NCI-H187 (cell line): ENCODE results near the gene LARGE2.

Experiments
- DNase-seq, 2 experiments: peaks; one replicate each; lab custom pipeline; 2025; lab: John Stamatoyannopoulos, UW

LARGE2 gene

DNA sequence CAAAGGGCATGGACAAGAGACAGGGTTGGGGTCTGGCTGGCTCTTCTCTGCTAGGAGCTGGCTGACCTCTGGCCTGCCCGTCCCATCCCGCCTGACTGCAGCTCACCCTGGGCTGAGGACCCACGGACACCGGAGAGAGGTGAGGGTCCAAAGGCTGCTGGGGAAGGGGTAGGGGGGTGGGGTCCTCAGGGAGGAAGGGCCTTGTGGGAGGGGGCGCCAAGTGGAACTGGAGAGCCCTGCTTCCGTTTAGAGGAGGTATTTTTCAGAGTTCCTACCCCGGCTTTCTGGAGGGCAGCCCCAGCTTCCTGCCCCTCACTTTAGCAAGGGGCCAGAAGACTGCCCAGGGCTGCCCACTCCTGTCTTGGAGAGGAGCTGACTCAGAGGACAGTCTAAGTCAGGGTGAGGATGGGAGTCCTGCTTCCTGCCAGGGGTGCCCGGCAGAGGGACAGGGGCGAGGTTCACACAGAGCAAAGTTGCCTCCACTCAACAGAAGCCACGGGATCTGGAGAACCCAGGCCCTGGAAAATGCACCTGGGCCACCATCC lies 7.1 kb downstream of the LARGE2 start:
- DNase-seq = no peak

DNA sequence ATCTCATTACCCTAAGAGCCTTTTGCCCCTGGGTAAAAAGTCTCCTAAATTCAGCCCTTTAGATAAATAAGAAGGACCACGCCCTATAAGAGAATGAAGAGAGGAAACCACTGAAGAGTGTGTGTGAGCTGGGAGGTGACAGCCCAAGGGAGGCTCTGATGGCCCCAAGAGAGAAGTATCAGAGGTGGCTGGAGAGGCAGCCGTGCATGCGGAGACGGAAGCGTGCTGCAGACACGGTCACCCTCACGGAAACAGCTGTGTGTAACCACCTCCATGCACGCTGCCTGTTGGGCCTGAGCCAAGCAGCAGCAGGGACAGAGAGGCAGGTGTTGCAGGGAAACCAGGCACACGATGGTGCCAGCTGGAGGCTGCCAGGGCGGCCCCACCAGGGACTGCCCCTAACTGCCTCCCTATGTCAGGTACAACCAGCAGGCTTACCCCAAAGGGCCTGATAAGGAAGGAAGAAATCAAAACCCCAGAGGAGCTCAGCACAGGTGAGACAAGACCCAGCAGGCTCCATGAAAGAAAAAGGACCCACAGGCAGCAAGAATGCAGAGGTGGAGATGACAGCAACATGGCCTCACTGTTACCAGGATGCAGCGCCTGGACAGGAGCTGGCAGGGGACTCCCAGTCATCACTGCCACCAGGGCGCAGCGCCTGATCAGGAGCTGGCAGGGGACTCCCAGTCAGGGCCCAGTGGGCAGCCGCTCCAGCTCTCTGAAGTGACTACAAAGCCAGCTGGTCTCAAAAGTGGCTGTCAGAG lies 7.8 kb downstream of the LARGE2 start:
- DNase-seq = peak; percentile 49 to 67

- no peak for DNase-seq
These were observed 8.6 kb downstream of the LARGE2 start for GRCh38 chr11:45930951-45931570.

DNA sequence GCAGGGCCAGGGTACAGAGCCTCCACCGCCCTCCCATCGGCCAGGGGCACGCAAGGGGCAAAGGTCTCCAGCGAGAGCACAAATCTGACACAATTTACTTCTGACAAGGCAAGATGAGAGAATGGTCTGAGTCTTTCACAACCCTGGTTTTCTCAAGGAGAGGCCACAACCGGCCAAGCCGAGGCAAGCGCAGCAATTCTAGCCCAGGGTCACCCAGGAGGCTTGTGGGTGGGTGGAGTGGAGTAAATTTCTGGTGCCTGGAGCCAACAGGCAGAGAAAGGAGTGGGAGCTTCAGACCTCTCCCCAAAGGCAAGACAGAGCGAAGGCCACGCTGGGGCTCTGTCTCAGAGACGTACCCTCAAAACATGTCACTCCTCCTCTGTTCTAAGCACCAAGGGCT lies 9.3 kb downstream of the LARGE2 start:
- no peak for DNase-seq

DNA sequence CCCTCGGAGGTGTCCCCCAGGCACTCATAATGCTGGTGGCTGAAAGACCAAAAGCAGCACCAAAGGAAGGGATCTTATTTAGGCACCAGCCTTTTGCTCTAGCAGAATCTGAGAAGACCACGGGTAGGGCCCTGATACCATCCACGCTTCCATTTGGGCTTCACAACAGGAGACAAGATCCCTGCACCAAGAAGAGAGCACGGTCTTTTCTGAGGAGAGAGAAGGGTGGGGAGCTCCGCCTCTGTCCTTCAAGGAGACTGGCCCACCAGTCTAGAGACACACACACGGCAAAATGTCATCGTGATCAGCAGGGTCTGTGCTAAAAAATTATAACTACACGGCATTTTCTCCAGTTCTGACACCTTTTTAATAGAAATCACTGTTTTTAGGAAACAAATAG lies 9.8 kb downstream of the LARGE2 start:
- no peak for DNase-seq

DNA sequence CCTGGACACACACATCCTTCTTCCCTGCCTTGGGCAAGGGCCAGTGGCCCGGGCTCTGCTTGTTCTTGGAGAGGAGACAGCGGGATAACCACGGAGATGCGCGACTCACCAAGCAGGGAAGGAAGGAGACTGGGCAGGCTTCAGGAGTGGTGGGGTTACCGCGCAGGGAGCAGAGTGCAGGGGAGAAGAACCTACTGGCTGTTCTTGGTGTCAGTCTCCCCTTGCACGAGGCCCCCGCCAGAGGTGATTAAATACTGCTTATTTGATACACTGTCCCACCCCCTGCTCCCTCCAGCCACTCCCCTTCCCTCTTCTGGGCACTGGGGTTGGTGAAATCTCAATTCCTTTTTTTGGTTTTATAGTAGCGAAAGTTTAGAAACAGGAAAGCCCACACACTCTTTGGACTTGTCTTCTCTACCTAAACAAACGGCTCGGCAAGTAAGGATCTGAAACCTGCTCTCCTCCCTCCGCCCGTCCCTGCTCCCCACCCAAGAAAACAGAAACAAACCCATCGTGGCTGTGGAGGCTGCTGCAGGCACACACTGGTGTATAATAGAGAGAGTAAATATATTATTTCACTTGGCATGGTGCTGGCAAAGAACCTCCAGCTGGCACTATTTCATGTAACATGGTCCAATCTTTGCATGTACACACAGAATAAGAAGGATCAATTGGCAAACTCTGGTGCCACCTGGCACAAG lies 10.8 kb downstream of the LARGE2 start:
- DNase-seq = no peak

DNA sequence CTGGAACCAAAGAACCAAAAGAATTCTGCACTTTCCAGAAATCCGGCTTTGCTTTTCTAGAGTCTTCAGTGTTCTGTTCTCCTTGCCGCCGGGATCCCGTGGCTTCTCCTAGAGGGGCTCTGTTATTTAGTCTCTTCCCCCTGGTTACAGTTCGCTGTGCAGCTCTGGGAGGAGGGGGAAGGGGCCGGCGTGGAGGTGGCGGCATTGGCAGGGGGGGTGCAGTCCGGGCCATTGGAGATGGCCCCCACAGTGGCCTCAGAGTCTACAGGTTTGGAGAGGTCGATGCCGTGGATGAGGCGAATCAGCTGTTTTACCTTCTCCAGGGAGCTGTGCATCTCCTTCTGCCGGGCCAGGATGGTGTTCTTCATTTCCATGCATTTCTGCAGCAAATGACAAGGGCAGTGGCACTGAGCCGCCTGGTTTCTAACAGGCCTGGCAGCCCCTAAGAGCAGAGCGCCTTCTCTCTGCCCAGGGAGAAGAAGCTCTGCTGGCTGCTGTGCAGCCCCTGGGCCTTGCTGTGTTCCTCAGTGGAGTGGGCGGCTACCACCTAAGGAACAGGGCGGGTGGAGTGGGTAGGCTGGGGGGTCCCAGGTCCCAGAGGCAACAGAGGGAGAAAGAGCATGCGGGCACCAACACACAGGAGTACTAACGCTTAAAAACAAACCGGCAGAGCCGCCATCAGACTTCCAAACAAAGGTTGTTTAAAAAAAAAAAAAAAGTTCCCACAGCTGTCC lies 11.6 kb downstream of the LARGE2 start:
- DNase-seq = no peak

- DNase-seq = no peak
These were observed 12.3 kb downstream of the LARGE2 start for GRCh38 chr11:45934580-45935318.

- no peak for DNase-seq
These were observed 13.1 kb downstream of the LARGE2 start for GRCh38 chr11:45935349-45936064.

- no peak for DNase-seq
These were observed 14.1 kb downstream of the LARGE2 start for GRCh38 chr11:45936511-45937054.

- no peak for DNase-seq
These were observed 15.5 kb downstream of the LARGE2 start for GRCh38 chr11:45937916-45938315.

DNA sequence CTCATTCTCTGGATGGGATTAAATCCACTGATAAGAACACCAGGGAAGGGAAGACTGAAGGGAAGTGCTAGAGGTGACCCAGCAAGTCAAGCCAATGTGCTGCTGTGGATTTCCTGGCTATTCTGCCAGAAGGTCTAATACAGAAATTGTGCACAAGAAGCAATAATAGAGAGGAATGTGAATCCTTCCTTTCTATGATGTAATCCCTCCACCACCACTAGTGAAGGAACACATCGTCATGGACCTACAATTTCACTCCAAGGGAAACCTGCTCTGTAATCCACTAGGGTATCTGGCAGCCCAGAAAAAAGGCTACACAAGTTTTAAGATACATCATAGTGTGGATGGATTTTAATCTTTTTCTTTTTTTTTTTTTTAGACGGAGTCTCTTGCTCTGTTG lies 17.4 kb downstream of the LARGE2 start:
- no peak for DNase-seq

DNA sequence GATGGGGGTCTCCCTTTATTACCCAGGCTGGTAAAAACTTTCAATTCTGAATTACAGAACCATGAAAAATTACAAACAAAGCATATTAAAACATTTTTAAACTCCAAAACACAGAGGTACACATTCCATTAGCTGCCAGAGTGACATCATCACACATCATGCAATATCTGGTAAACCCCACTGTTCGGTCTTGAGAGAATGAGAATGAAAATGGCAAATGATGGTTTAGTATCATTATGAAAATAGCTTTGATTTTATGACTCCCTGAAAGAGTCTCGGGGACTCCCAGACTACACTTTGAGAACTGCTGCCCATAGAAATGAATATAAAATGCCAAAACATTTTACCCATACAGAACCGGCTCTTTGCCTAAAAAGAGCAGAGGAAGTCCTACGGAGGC lies 18.8 kb downstream of the LARGE2 start:
- no peak for DNase-seq

DNA sequence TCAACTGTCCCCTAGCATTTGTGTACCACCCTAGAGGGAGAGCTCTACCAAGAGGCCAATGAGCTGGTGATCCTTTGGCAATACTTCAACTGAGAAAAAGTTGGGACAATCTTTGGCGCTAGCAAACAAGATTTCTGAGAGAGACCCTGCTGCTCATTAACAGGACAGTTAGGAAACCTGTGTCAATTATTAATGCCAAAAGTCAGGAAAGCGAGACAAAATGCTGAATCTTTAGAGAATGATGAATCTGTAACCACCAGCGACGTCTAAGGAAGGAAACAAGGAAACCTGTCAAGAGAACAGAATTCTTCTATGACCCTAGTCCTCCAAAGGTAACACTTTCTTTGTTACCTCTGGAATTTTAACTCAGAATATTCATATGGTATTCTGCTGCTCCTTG lies 19.9 kb downstream of the LARGE2 start:
- no peak for DNase-seq

DNA sequence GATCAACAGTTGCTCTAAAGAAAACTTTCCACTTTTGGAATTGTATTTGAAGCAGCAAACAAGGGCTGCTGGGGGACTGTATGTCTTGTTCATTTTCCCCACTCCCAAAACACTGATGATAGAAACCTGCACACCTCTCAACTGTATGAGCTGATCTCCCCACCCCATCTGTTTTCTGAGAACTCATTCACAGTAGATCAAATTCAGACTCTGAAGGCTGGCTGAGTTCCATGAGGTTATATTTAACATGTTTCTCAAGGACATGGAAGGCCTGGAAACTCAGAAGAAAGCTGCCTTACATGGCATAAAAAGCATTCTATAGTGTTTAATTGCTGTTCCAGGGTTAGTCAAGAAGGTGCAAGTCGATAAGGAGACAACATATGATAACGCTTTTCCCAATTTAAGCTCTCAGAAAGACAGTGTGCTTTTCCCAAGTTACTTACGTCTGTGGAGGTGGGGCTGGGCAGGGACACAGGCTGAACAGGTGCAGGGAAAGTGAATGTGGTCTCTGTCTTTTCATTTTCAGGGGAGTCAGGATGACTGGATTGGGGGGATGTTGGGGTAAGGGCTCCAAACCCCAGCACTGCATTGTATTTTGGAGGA lies 23.0 kb downstream of the LARGE2 start:
- DNase-seq = no peak

- no peak for DNase-seq
These were observed 25.4 kb downstream of the LARGE2 start for GRCh38 chr11:45947885-45948284.

DNA sequence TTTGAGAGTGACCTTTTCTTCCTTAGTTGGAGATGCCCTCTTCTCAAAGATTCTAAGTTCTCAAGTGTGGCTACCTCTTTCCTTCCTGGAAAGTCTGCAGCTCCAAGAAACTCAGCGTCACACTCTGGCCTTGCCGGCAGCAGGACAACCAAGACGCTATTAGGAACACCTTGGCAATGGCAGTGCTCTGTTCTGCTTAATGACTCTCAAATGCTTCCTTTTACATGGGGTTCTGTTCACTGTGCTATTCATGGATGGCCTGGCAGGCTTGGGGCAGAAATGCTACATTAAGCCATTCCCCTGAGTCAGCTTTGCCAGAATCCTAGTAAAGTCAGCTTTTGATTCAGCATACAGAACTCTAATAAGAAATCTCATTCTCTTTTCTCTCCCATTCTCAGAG lies 25.9 kb downstream of the LARGE2 start:
- no peak for DNase-seq

GRCh38 chr11:45949992-45950407 lies 27.5 kb downstream of the LARGE2 start:
- no peak for DNase-seq

GRCh38 chr11:45959851-45960250 lies 37.4 kb downstream of the LARGE2 start:
- no peak for DNase-seq
